SK-N-SH (cell line): ENCODE results near the gene GZMB. TPM values are rescaled to one million over a fixed set of nuclear protein-coding genes. Genes with fewer than 3 reads are reported as not detected.

Experiments used
- CTCF ChIA-PET: fragments of 300-600, 350-600 bp; formaldehyde crosslinking; extraction: SDS; loops from one replicate; lab custom pipeline; 2021; lab: Yijun Ruan, JAX
- POLR2A ChIA-PET: fragments of 350-600 bp; sonication (Branson Sonifier 250); formaldehyde crosslinking; extraction: SDS; loops from one replicate; lab custom pipeline; 2020; ENCODE audit warnings: antibody characterized with exemption, inconsistent platforms; lab: Yijun Ruan, JAX
- DNase-seq: peaks from one replicate; pipeline ENCODE4 v3.0.0; 2012
- H2AFZ ChIP-seq: fragments of 200-600 bp; sonication (generic); 2 replicates; pipeline ENCODE4 v1.8.1; 2016; ENCODE audit warnings: antibody characterized with exemption, mild to moderate bottlenecking, low read depth
- H3F3A ChIP-seq: fragments of 200-600 bp; sonication (generic); replicated peaks from 2 replicates; pipeline ENCODE3; 2016; ENCODE audit warnings: antibody characterized with exemption, mild to moderate bottlenecking; ENCODE audit not compliant: insufficient read depth
- H3K27ac ChIP-seq, 2 experiments: fragments of 200-500 bp in 1 of 2; fragments of 200-600 bp in 1 of 2; sonication (Bioruptor generic) in 1 of 2; sonication (generic), shearing (Covaris generic) in 1 of 2; 2 replicates each; pipeline versions ENCODE4 v1.5.1 to v1.6.1; 2014 to 2016; ENCODE audit warnings: low read depth in 2 of 2, inconsistent platforms in 1 of 2, low read length in 1 of 2, mild to moderate bottlenecking in 1 of 2, mixed read lengths in 1 of 2
- H3K27me3 ChIP-seq: fragments of 200-600 bp; sonication (generic), shearing (Covaris generic); 2 replicates; pipeline ENCODE4 v1.6.1; 2016; ENCODE audit warnings: mixed run types; ENCODE audit not compliant: insufficient read depth
- H3K36me3 ChIP-seq, 2 experiments: fragments of 200-500 bp in 1 of 2; fragments of 200-600 bp in 1 of 2; sonication (Bioruptor generic) in 1 of 2; sonication (generic) in 1 of 2; replicated peaks in 1 of 2; 2 replicates each; pipeline versions ENCODE3 to v1.5.1; 2014 to 2016; ENCODE audit warnings: low read length in 1 of 2, mild to moderate bottlenecking in 1 of 2; ENCODE audit not compliant: insufficient read depth in 2 of 2, control insufficient read depth in 1 of 2
- H3K4me1 ChIP-seq, 2 experiments: fragments of 200-500 bp in 1 of 2; fragments of 200-600 bp in 1 of 2; sonication (Bioruptor generic) in 1 of 2; sonication (generic), shearing (Covaris generic) in 1 of 2; 2 replicates each; pipeline versions ENCODE4 v1.5.1 to v1.6.1; 2014 to 2016; ENCODE audit warnings: low read depth in 1 of 2, low read length in 1 of 2, mixed run types in 1 of 2; ENCODE audit not compliant: insufficient read depth in 2 of 2, control insufficient read depth in 1 of 2
- H3K4me2 ChIP-seq: fragments of 200-600 bp; sonication (generic), shearing (Covaris generic); 2 replicates; pipeline ENCODE4 v1.6.1; 2017; ENCODE audit warnings: mixed run types
- H3K4me3 ChIP-seq, 2 experiments: fragments of 200-500 bp in 1 of 2; fragments of 200-600 bp in 1 of 2; sonication (Bioruptor generic) in 1 of 2; sonication (generic), shearing (Covaris generic) in 1 of 2; 2 replicates each; pipeline versions ENCODE4 v1.5.1 to v1.8.1; 2014 to 2016; ENCODE audit warnings: low read depth in 2 of 2, inconsistent platforms in 1 of 2, low read length in 1 of 2, mild to moderate bottlenecking in 1 of 2, mixed read lengths in 1 of 2, moderate library complexity in 1 of 2
- H3K79me2 ChIP-seq: fragments of 200-600 bp; sonication (generic); 2 replicates; pipeline ENCODE4 v1.8.1; 2017; ENCODE audit warnings: mild to moderate bottlenecking; ENCODE audit not compliant: insufficient read depth
- H3K9ac ChIP-seq: fragments of 200-600 bp; sonication (generic); 2 replicates; pipeline ENCODE4 v1.6.1; 2017; ENCODE audit warnings: mixed run types
- H3K9me2 ChIP-seq: fragments of 200-600 bp; sonication (generic); 2 replicates; pipeline ENCODE4 v1.6.1; 2017; ENCODE audit warnings: mixed run types
- H3K9me3 ChIP-seq: fragments of 200-600 bp; sonication (generic); 2 replicates; pipeline ENCODE4 v1.6.1; 2017; ENCODE audit warnings: mixed run types, mild to moderate bottlenecking, moderate library complexity
- H4K20me1 ChIP-seq: fragments of 200-600 bp; sonication (generic); 2 replicates; pipeline ENCODE4 v1.6.1; 2017; ENCODE audit warnings: mild to moderate bottlenecking, mixed run types; ENCODE audit not compliant: insufficient read depth
- CHD2 ChIP-seq: fragments of 150-350 bp; IDR thresholded peaks from 2 replicates; pipeline ENCODE4 v1.6.1; 2018; ENCODE audit warnings: low read length; ENCODE audit not compliant: partially characterized antibody
- EP300 ChIP-seq, 2 experiments: IDR thresholded peaks; 2 replicates each; pipeline versions ENCODE4 v1.4.0 to v1.6.1; 2012; ENCODE audit warnings: borderline replicate concordance in 1 of 2, low read depth in 1 of 2, low read length in 1 of 2
- EZH2phosphoT487 ChIP-seq: fragments of 200-600 bp; sonication (generic); IDR thresholded peaks from 2 replicates; pipeline ENCODE4 v1.6.1; 2017; ENCODE audit warnings: low read depth, mixed run types, mild to moderate bottlenecking, antibody characterized with exemption, moderate library complexity, borderline replicate concordance
- FOSL2 ChIP-seq: IDR thresholded peaks from 2 replicates; pipeline ENCODE4 v1.4.0; 2012; ENCODE audit warnings: low read depth, mild to moderate bottlenecking, moderate library complexity, borderline replicate concordance
- FOXJ3 ChIP-seq: sonication (generic); formaldehyde crosslinking; IDR thresholded peaks from 2 replicates; pipeline ENCODE4 v1.5.1; 2020; ENCODE audit warnings: mild to moderate bottlenecking, missing genetic modification reagents
- FOXM1 ChIP-seq: IDR thresholded peaks from 2 replicates; pipeline ENCODE4 v1.4.0; 2012; ENCODE audit warnings: low read depth, mild to moderate bottlenecking
- MEF2A ChIP-seq: IDR thresholded peaks from 2 replicates; pipeline ENCODE4 v1.4.0; 2012; ENCODE audit warnings: low read depth, borderline replicate concordance
- MXI1 ChIP-seq: IDR thresholded peaks from 2 replicates; pipeline ENCODE4 v1.6.1; 2012; ENCODE audit warnings: mild to moderate bottlenecking, low read depth, low read length, improper control_type of control experiment
- POLR2AphosphoS5 ChIP-seq: IDR thresholded peaks from 2 replicates; pipeline ENCODE4 v1.6.1; 2012; ENCODE audit warnings: low read depth, low read length
- RCOR1 ChIP-seq: fragments of 150-350 bp; IDR thresholded peaks from 2 replicates; pipeline ENCODE4 v1.6.1; 2017; ENCODE audit warnings: antibody characterized with exemption, low read length
- REST ChIP-seq: IDR thresholded peaks from 2 replicates; pipeline ENCODE4 v1.6.1; 2012; ENCODE audit warnings: mild to moderate bottlenecking, low read depth, low read length, moderate library complexity
- RFX5 ChIP-seq: IDR thresholded peaks from 2 replicates; pipeline ENCODE4 v1.6.1; 2012; ENCODE audit warnings: mild to moderate bottlenecking, improper control_type of control experiment, low read length
- RXRA ChIP-seq: IDR thresholded peaks from 2 replicates; pipeline ENCODE4 v1.4.0; 2012; ENCODE audit warnings: low read depth, mild to moderate bottlenecking, borderline replicate concordance
- SMC3 ChIP-seq: IDR thresholded peaks from 2 replicates; pipeline ENCODE4 v1.6.1; 2012; ENCODE audit warnings: low read depth, low read length, improper control_type of control experiment
- TAF1 ChIP-seq: IDR thresholded peaks from 2 replicates; pipeline ENCODE4 v1.6.1; 2012; ENCODE audit warnings: low read depth, mild to moderate bottlenecking, low read length, moderate library complexity, borderline replicate concordance
- TCF12 ChIP-seq: IDR thresholded peaks from 2 replicates; pipeline ENCODE4 v1.4.0; 2012
- USF1 ChIP-seq: IDR thresholded peaks from 2 replicates; pipeline ENCODE4 v1.4.0; 2012; ENCODE audit warnings: low read depth, borderline replicate concordance
- WGBS: methylation state at CpG from one replicate; pipeline ENCODE4 v1.1.6; 2017; ENCODE audit warnings: low lambda C conversion rate; 5-methylcytosine and 5-hydroxymethylcytosine counted together
- polyA plus RNA-seq, 3 experiments: library from polyadenylated mRNA; depleted of rRNA; stranded (reverse); fragments of >200 nt; gene quantifications; 2 replicates each; pipeline ENCODE4 v1.2.3, GENCODE V29; 2012
- TF ChIP-seq, protein P1 (sequence below): fragments of 200-600 bp; sonication (generic); IDR thresholded peaks from 2 replicates; pipeline ENCODE4 v1.6.1; 2017; ENCODE audit warnings: antibody characterized with exemption, mild to moderate bottlenecking, moderate library complexity
- TF ChIP-seq, protein P2 (sequence below): fragments of 150-350 bp; IDR thresholded peaks from 2 replicates; pipeline ENCODE4 v1.6.1; 2016; ENCODE audit warnings: mild to moderate bottlenecking, low read depth, low read length

The GZMB gene
- polyA plus RNA-seq, 1 of the 3 experiments (the other 2 are of a cell fraction) = not detected

DNA sequence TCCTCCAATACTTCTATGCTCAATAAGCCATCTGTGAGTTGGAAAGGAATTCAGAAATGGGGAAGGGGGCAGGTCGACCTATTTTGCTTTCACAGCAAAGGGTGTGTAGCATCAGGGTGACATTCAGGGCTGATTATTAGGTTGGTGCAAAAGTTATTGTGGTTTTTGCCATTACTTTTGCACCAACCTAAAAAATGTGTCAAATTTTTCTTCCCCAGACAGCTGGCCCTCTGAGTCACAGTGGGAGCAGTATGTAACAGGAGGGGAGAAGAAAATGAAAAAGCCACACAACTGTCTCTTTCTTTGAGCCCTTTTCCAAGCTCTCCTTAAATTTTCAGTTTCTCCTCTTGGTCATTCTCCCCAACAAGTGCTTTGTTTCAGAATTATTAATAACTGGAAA is 47.1 kb upstream of the GZMB start:
- ChIA-PET POLR2A (no interaction called here), CTCF (no interaction called here)
- Histone ChIP-seq H3K36me3 (no peaks in the 10 kb centered on the region), H3K9me3 (no peaks in the 10 kb centered on the region), H3K27me3 (peaks cover 7% of the 10 kb centered on the region; the same call in 1 of the 2 replicates)
- TF ChIP-seq TCF12 (no peak), FOXJ3 (CRISPR knock-in tag) (no peak), USF1 (no peak), RCOR1 (no peak), EZH2phosphoT487 (no peak), MXI1 (no peak), EP300 (IDR thresholded peaks at IDR 0.05; ENCODE audit: borderline replicate concordance in 1 of 2, low read depth in 1 of 2, low read length in 1 of 2) (no peak), FOXM1 (no peak)
- TF ChIP-seq, protein P1, sequence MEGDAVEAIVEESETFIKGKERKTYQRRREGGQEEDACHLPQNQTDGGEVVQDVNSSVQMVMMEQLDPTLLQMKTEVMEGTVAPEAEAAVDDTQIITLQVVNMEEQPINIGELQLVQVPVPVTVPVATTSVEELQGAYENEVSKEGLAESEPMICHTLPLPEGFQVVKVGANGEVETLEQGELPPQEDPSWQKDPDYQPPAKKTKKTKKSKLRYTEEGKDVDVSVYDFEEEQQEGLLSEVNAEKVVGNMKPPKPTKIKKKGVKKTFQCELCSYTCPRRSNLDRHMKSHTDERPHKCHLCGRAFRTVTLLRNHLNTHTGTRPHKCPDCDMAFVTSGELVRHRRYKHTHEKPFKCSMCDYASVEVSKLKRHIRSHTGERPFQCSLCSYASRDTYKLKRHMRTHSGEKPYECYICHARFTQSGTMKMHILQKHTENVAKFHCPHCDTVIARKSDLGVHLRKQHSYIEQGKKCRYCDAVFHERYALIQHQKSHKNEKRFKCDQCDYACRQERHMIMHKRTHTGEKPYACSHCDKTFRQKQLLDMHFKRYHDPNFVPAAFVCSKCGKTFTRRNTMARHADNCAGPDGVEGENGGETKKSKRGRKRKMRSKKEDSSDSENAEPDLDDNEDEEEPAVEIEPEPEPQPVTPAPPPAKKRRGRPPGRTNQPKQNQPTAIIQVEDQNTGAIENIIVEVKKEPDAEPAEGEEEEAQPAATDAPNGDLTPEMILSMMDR = no peak
- TF ChIP-seq, all 33 proteins: peak for 0
- Histone ChIP-seq H3K9me2 (no peaks in the 10 kb centered on the region), H3K4me2 (no peak overlapping the region), H3K79me2 (no peaks in the 10 kb centered on the region), H4K20me1 (no peaks in the 10 kb centered on the region), H2AFZ (no peak overlapping the region), H3F3A (no peaks in the 10 kb centered on the region), H3K9ac (no peak overlapping the region), H3K4me1 (no peaks in the 10 kb centered on the region), H3K27ac (no peak overlapping the region), H3K4me3 (no peak overlapping the region)
- no peak for DNase-seq
- WGBS = 0% methylated on average over 1 of the region's 1 CpG

DNA sequence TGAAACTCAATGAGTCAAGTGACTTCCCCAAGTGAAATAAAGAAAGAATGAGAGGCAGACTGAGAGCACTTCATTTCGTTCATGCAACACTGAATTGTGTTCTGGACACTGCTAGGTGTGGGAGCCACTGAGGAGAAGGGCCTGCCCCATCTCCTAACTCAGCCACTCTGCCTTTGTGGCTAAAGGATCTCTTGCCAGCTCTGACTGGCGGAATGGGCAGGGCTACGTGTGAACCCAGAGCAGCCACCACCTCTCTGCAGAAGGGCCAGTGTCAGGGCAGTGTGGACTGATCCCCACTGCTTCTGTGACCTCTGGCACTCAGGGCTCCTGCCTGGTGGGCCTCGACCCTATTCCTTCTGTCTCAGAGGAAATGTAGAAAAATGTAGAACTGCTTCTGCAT is 46.5 kb upstream of the GZMB start:
- Histone ChIP-seq H3K4me2 (no peak overlapping the region), H3K79me2 (no peaks in the 10 kb centered on the region), H3F3A (no peaks in the 10 kb centered on the region), H3K9me2 (no peaks in the 10 kb centered on the region), H3K36me3 (no peaks in the 10 kb centered on the region), H3K4me1 (no peaks in the 10 kb centered on the region), H3K27ac (no peak overlapping the region), H3K4me3 (no peak overlapping the region), H3K9me3 (no peaks in the 10 kb centered on the region), H4K20me1 (no peaks in the 10 kb centered on the region), H2AFZ (no peak overlapping the region), H3K27me3 (peaks cover 7% of the 10 kb centered on the region; the same call in 1 of the 2 replicates), H3K9ac (no peak overlapping the region)
- POLR2A ChIA-PET = no interaction called here
- no peak for DNase-seq
- WGBS = 4% methylated on average over 4 of the region's 4 CpGs
- CTCF ChIA-PET = interaction anchor here (1.7 kb wide), 1 partner anchor 12 kb away, joined by 6 read pairs; no protein-coding TSS in a partner anchor
- no peak for TF ChIP-seq FOSL2
- TF ChIP-seq FOXM1 = no peak
- TF ChIP-seq RFX5 = no peak
- TF ChIP-seq EZH2phosphoT487 = no peak
- no peak for TF ChIP-seq REST
- no peak for TF ChIP-seq SMC3
- no peak for TF ChIP-seq POLR2AphosphoS5
- TF ChIP-seq TAF1 = no peak
- no peak for TF ChIP-seq RXRA
- TF ChIP-seq, protein P2, sequence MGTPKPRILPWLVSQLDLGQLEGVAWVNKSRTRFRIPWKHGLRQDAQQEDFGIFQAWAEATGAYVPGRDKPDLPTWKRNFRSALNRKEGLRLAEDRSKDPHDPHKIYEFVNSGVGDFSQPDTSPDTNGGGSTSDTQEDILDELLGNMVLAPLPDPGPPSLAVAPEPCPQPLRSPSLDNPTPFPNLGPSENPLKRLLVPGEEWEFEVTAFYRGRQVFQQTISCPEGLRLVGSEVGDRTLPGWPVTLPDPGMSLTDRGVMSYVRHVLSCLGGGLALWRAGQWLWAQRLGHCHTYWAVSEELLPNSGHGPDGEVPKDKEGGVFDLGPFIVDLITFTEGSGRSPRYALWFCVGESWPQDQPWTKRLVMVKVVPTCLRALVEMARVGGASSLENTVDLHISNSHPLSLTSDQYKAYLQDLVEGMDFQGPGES = no peak
- no peak for TF ChIP-seq MEF2A
- TF ChIP-seq USF1 = no peak
- TF ChIP-seq CHD2 = no peak
